ENCODE results near the gene HERC6. TPM values are rescaled to one million over a fixed set of nuclear protein-coding genes. Genes with fewer than 3 reads are reported as not detected.

The HERC6 gene
- polyA plus RNA-seq, 1 of the 3 experiments (the other 2 are of a cell fraction) = 1.7 TPM

GRCh38 chr4:88420844-88421243 lies 42.2 kb downstream of the HERC6 start:
- H3K27ac ChIP-seq (ENCODE audit: low read depth in 2 of 2, low read length in 1 of 2) = no peak overlapping the region
- no peak overlapping the region for H3K4me3 ChIP-seq (ENCODE audit: low read depth in 2 of 2, low read length in 1 of 2)
- no peak overlapping the region for H3K4me2 ChIP-seq
- no peaks in the 10 kb centered on the region for H3K79me2 ChIP-seq (ENCODE audit: insufficient read depth)
- no peaks in the 10 kb centered on the region for H3K9me2 ChIP-seq
- H2AFZ ChIP-seq (ENCODE audit: low read depth) = no peak overlapping the region
- H3K36me3 ChIP-seq (replicated peaks in 1 of 2; ENCODE audit: control insufficient read depth in 1 of 2, insufficient read depth in 2 of 2, low read length in 1 of 2) = no peaks in the 10 kb centered on the region
- no peaks in the 10 kb centered on the region for H3F3A ChIP-seq (replicated peaks; ENCODE audit: insufficient read depth)
- 96% methylated on average over 1 of the region's 1 CpG for WGBS (ENCODE audit: low lambda C conversion rate)
- TF ChIP-seq JUND (IDR thresholded peaks at IDR 0.05) (no peak), SMC3 (IDR thresholded peaks at IDR 0.05; ENCODE audit: low read depth, low read length) (no peak), IRF3 (IDR thresholded peaks at IDR 0.05; ENCODE audit: low read depth, low read length) (no peak), SIN3A (IDR thresholded peaks at IDR 0.05; ENCODE audit: borderline replicate concordance, low read depth, low read length) (no peak), USF1 (IDR thresholded peaks at IDR 0.05; ENCODE audit: borderline replicate concordance, low read depth) (no peak)
- ChIA-PET POLR2A (no interaction called here), CTCF (interaction anchor here (1.0 kb wide), 1 partner anchor 209 kb away, joined by 3 read pairs; no protein-coding TSS in a partner anchor)
- no peak for DNase-seq
- no peaks in the 10 kb centered on the region for H4K20me1 ChIP-seq (ENCODE audit: insufficient read depth)
- H3K27me3 ChIP-seq (ENCODE audit: insufficient read depth) = no peaks in the 10 kb centered on the region
- no peaks in the 10 kb centered on the region for H3K9me3 ChIP-seq
- H3K9ac ChIP-seq = no peak overlapping the region
- no peaks in the 10 kb centered on the region; a peak in 1 of 4 replicates for H3K4me1 ChIP-seq (ENCODE audit: control insufficient read depth in 1 of 2, insufficient read depth in 2 of 2, low read depth in 1 of 2, low read length in 1 of 2)

GRCh38 chr4:88422403-88422802 lies 43.8 kb downstream of the HERC6 start:
- 25% methylated on average over 2 of the region's 2 CpGs for WGBS (ENCODE audit: low lambda C conversion rate)
- CTCF ChIA-PET = no interaction called here

GRCh38 chr4:88429401-88429800 lies 50.7 kb downstream of the HERC6 start:
- H3K27me3 ChIP-seq (ENCODE audit: insufficient read depth) = no peaks in the 10 kb centered on the region
- no peak for DNase-seq
- ChIA-PET CTCF (no interaction called here), POLR2A (no interaction called here)
- TF ChIP-seq EZH2phosphoT487 (IDR thresholded peaks at IDR 0.05; ENCODE audit: borderline replicate concordance, low read depth) (no peak), CHD2 (IDR thresholded peaks at IDR 0.05; ENCODE audit: low read length, partially characterized antibody) (no peak), USF2 (IDR thresholded peaks at IDR 0.05; ENCODE audit: borderline replicate concordance, low read depth, low read length) (no peak), RAD21 (IDR thresholded peaks at IDR 0.05; ENCODE audit: low read length) (no peak), CTCF (IDR thresholded peaks at IDR 0.05) (no peak), REST (IDR thresholded peaks at IDR 0.05; ENCODE audit: low read depth, low read length) (no peak), MEF2A (IDR thresholded peaks at IDR 0.05; ENCODE audit: borderline replicate concordance, low read depth) (no peak)
- H3K4me2 ChIP-seq = no peak overlapping the region
- H3K9me2 ChIP-seq = no peaks in the 10 kb centered on the region
- H3K79me2 ChIP-seq (ENCODE audit: insufficient read depth) = no peaks in the 10 kb centered on the region
- WGBS (ENCODE audit: low lambda C conversion rate) = 80% methylated on average over 1 of the region's 1 CpG
- H3K9me3 ChIP-seq = no peaks in the 10 kb centered on the region
- no peaks in the 10 kb centered on the region for H3F3A ChIP-seq (replicated peaks; ENCODE audit: insufficient read depth)
- H3K4me1 ChIP-seq (ENCODE audit: control insufficient read depth in 1 of 2, insufficient read depth in 2 of 2, low read depth in 1 of 2, low read length in 1 of 2) = no peaks in the 10 kb centered on the region
- no peak overlapping the region for H3K9ac ChIP-seq
- H3K27ac ChIP-seq (ENCODE audit: low read depth in 2 of 2, low read length in 1 of 2) = no peak overlapping the region
- H4K20me1 ChIP-seq (ENCODE audit: insufficient read depth) = no peaks in the 10 kb centered on the region
- no peak overlapping the region for H2AFZ ChIP-seq (ENCODE audit: low read depth)
- H3K4me3 ChIP-seq (ENCODE audit: low read depth in 2 of 2, low read length in 1 of 2) = no peak overlapping the region
- H3K36me3 ChIP-seq (replicated peaks in 1 of 2; ENCODE audit: control insufficient read depth in 1 of 2, insufficient read depth in 2 of 2, low read length in 1 of 2) = no peaks in the 10 kb centered on the region

More at GRCh38 chr4:88422403-88422802, 43.8 kb downstream of the HERC6 start:
- Histone ChIP-seq H3K4me3 (ENCODE audit: low read depth in 2 of 2, low read length in 1 of 2) (no peak overlapping the region), H3K4me1 (ENCODE audit: control insufficient read depth in 1 of 2, insufficient read depth in 2 of 2, low read depth in 1 of 2, low read length in 1 of 2) (no peaks in the 10 kb centered on the region; a peak in 1 of 4 replicates), H3K27me3 (ENCODE audit: insufficient read depth) (no peaks in the 10 kb centered on the region), H3K4me2 (no peak overlapping the region), H3K9ac (no peak overlapping the region), H2AFZ (ENCODE audit: low read depth) (no peak overlapping the region), H3K27ac (ENCODE audit: low read depth in 2 of 2, low read length in 1 of 2) (no peak overlapping the region), H3K79me2 (ENCODE audit: insufficient read depth) (no peaks in the 10 kb centered on the region), H3F3A (replicated peaks; ENCODE audit: insufficient read depth) (no peaks in the 10 kb centered on the region), H3K9me3 (no peaks in the 10 kb centered on the region), H4K20me1 (ENCODE audit: insufficient read depth) (no peaks in the 10 kb centered on the region), H3K36me3 (replicated peaks in 1 of 2; ENCODE audit: control insufficient read depth in 1 of 2, insufficient read depth in 2 of 2, low read length in 1 of 2) (no peaks in the 10 kb centered on the region), H3K9me2 (no peaks in the 10 kb centered on the region)
- TF ChIP-seq GATA2 (CRISPR knock-in tag; IDR thresholded peaks at IDR 0.05) = peak; percentile 42; the same call in 1 of the 2 replicates
- no peak for TF ChIP-seq FOSL2 (IDR thresholded peaks at IDR 0.05; ENCODE audit: borderline replicate concordance, low read depth)
- DNase-seq = no peak
- POLR2A ChIA-PET = no interaction called here
